OCI-LY7 (cell line): Measurements from ENCODE around the gene HAGHL. TPM values are rescaled to one million over a fixed set of nuclear protein-coding genes. Genes with fewer than 3 reads are reported as not detected.

Experiments used
- BruUV-seq: library from RNA; stranded (reverse); fragments of 400-500 nt; replicated peaks from 2 replicates; lab custom pipeline; 2021; lab: Mats Ljungman, UMichigan
- CTCF ChIA-PET: fragments of 300-600 bp; sonication (Branson Sonifier 250); formaldehyde crosslinking; loops from one replicate; lab custom pipeline; 2022; ENCODE audit warnings: antibody characterized with exemption; ENCODE audit not compliant: unreplicated experiment; lab: Charles Lee
- POLR2A ChIA-PET: fragments of 300-600 bp; sonication (Branson Sonifier 250); formaldehyde crosslinking; loops from one replicate; lab custom pipeline; 2022; ENCODE audit warnings: antibody characterized with exemption; lab: Charles Lee
- DNase-seq: peaks from one replicate; pipeline ENCODE4 v3.0.0-alpha.2; 2015; ENCODE audit warnings: low spot score
- H2AFZ ChIP-seq: fragments of 200-600 bp; sonication (generic), shearing (Covaris generic); 2 replicates; pipeline ENCODE4 v1.6.1; 2014; ENCODE audit warnings: mild to moderate bottlenecking, antibody characterized with exemption, low read length, moderate library complexity
- H3K27ac ChIP-seq: fragments of 200-600 bp; sonication (generic); 2 replicates; pipeline ENCODE4 v1.5.1; 2014; ENCODE audit warnings: mixed run types, low read depth, mild to moderate bottlenecking, moderate library complexity, low read length, inconsistent platforms; ENCODE audit not compliant: poor library complexity, severe bottlenecking
- H3K36me3 ChIP-seq: fragments of 200-600 bp; sonication (generic); 2 replicates; pipeline ENCODE4 v1.6.1; 2014; ENCODE audit warnings: mild to moderate bottlenecking, antibody characterized with exemption, low read length, moderate library complexity, mixed read lengths; ENCODE audit not compliant: insufficient read depth
- H3K4me1 ChIP-seq: fragments of 200-600 bp; sonication (generic); 2 replicates; pipeline ENCODE4 v1.5.1; 2014; ENCODE audit warnings: mild to moderate bottlenecking, low read length; ENCODE audit not compliant: insufficient read depth, poor library complexity, severe bottlenecking
- H3K4me2 ChIP-seq: fragments of 200-600 bp; sonication (generic); 2 replicates; pipeline ENCODE4 v1.6.1; 2014; ENCODE audit warnings: mild to moderate bottlenecking, low read length
- H3K4me3 ChIP-seq: fragments of 200-600 bp; sonication (generic); 2 replicates; pipeline ENCODE4 v1.5.1; 2014; ENCODE audit warnings: mild to moderate bottlenecking, low read depth, low read length; ENCODE audit not compliant: poor library complexity, severe bottlenecking
- H3K79me2 ChIP-seq: fragments of 200-600 bp; sonication (generic); 2 replicates; pipeline ENCODE4 v1.6.1; 2016; ENCODE audit warnings: low read depth, mild to moderate bottlenecking, low read length, moderate library complexity, mixed read lengths; ENCODE audit not compliant: insufficient read depth
- H3K9me2 ChIP-seq: fragments of 200-600 bp; sonication (generic); 2 replicates; pipeline ENCODE4 v1.6.1; 2016; ENCODE audit warnings: mild to moderate bottlenecking, low read length, mixed read lengths; ENCODE audit not compliant: insufficient read depth
- H3K9me3 ChIP-seq: fragments of 200-600 bp; sonication (generic); 2 replicates; pipeline ENCODE4 v1.6.1; 2014; ENCODE audit warnings: mild to moderate bottlenecking, mixed run types, low read length, mixed read lengths
- H4K20me1 ChIP-seq: fragments of 200-600 bp; sonication (generic); 2 replicates; pipeline ENCODE4 v1.6.1; 2014; ENCODE audit warnings: mild to moderate bottlenecking, antibody characterized with exemption, low read length, moderate library complexity, mixed read lengths; ENCODE audit not compliant: insufficient read depth
- EZH2phosphoT487 ChIP-seq: fragments of 200-600 bp; sonication (generic); IDR thresholded peaks from 2 replicates; pipeline ENCODE4 v1.6.1; 2018; ENCODE audit warnings: low read depth, borderline replicate concordance, mild to moderate bottlenecking, mixed run types, antibody characterized with exemption, low read length, moderate library complexity, mixed read lengths
- intact Hi-C: fragments of 100-400 bp; cut with micrococcal nuclease; formaldehyde crosslinking; loops from one replicate; pipeline ENCODE4 v1.10.0; 2022; ENCODE audit not compliant: unreplicated experiment
- total RNA-seq, 2 experiments: library from RNA; depleted of rRNA in 1 of 2; stranded (reverse); fragments of >200 nt in 1 of 2; shearing (Covaris generic) in 1 of 2; gene quantifications; 2 replicates each; pipeline ENCODE4 v1.2.3, GENCODE V29; 2014 to 2022
- TF ChIP-seq, protein P1 (sequence below): fragments of 200-600 bp; sonication (generic); conservative IDR thresholded peaks from 2 replicates; pipeline ENCODE4 v1.5.1; 2014; ENCODE audit warnings: mild to moderate bottlenecking, antibody characterized with exemption, low read length, moderate library complexity, mixed read lengths

Gene HAGHL
- total RNA-seq, 2 experiments from 2014 or later: 30.8 to 57.9 TPM

DNA sequence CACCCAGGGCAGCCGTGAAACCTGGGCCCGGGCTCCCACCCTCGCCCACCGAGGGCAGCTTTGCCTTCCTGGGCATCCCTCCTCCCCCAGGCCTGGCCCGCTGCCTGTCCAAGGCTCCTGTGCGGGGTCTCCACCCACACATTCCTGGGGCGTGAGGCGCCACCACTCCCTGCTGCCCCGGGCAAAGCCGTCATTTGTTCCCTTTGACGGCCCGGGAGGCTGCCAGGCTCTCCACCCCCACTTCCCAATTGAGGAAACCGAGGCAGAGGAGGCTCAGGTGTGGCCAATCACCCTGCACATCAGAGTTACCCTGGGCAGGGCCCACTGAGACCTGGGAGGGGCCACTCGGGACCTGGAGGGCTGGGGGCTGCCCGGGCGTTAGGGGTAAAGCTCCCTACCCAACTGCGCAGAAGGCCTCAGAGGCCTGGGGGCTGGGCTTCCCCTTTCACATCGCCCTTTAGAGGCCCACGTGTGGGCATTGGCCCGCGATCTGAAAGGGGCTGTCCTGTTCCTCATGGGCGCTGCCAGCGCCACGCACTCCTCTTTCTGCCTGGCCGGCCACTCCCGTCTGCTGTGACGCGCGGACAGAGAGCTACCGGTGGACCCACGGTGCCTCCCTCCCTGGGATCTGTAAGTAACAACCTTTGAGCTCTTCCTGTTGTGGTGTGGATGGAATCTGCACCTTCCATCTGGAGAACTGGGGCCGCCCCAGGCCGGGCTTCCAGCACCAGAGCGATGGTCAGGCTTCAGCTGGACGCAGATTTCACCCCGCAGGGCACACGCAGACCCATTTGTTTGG is 33.8 kb downstream of the HAGHL start, which contains the start of gene MSLN:
TSS of gene MSLN (plus strand) at position 190 of the 799 bp plus-strand sequence. CDS start 1,947 bp downstream, outside the sequence.
- POLR2A ChIA-PET: no interaction called here
- Histone ChIP-seq H3K36me3 (no peaks in the 10 kb centered on the region), H3K27ac (no peak within 1 kb of the TSS), H3K4me3 (no peak within 1 kb of the TSS), H4K20me1 (no peaks in the 10 kb centered on the region), H2AFZ (no peak within 1 kb of the TSS), H3K9me2 (no peaks in the 10 kb centered on the region), H3K4me1 (no peaks in the 10 kb centered on the region), H3K9me3 (no peaks in the 10 kb centered on the region), H3K79me2 (no peaks in the 10 kb centered on the region), H3K4me2 (no peak within 1 kb of the TSS)
- no TSS peak for BruUV-seq
- DNase-seq: no peak
- no peak for TF ChIP-seq EZH2phosphoT487
- TF ChIP-seq, protein P1, sequence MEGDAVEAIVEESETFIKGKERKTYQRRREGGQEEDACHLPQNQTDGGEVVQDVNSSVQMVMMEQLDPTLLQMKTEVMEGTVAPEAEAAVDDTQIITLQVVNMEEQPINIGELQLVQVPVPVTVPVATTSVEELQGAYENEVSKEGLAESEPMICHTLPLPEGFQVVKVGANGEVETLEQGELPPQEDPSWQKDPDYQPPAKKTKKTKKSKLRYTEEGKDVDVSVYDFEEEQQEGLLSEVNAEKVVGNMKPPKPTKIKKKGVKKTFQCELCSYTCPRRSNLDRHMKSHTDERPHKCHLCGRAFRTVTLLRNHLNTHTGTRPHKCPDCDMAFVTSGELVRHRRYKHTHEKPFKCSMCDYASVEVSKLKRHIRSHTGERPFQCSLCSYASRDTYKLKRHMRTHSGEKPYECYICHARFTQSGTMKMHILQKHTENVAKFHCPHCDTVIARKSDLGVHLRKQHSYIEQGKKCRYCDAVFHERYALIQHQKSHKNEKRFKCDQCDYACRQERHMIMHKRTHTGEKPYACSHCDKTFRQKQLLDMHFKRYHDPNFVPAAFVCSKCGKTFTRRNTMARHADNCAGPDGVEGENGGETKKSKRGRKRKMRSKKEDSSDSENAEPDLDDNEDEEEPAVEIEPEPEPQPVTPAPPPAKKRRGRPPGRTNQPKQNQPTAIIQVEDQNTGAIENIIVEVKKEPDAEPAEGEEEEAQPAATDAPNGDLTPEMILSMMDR: no peak
- CTCF ChIA-PET: no interaction called here
- intact Hi-C loops: no loop called here

DNA sequence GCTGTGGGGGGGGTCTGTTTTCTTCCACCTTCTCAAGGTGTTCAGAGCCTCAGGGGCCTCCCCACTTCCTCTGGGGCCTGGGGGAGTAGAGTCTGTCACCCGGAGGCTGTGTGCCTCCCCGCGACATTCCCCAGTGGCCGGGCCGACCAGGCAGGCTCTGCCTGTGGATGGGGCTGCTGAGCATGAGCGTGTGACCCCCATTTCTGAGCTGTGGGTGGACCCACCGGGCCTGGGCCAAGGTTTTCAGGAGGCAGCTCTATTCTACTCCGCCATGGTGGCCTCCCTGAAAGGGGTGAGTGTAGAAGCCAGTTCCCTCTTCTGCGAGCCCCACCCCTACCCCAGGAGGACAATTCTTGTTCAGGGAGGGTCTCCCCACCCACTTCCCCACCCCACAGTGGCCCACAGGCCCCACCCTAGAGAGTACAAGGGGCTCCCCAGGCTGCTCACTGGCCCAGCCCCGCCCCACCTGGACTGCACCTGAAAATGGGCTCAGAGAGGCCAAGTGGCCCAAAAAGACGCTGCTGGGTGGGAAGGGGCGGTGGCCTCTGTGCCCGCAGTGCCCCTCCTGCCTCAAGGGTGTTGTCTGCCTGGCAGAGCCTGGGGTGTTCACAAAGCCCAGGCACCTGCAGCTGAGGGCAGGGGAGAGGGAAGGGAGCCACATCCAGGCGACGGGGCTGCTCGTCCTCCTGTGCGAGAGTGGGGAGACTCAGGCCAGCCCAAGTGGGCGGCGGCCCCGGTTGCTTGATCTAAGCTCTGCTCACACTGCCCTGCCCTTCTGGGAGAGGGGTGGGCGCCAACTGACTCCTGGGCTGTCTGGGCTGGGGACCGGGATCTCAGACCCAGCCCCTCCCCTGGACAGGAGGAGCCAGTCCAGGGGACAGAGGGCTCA is 35.0 kb downstream of the HAGHL start:
- Histone ChIP-seq H3K9me2 (no peaks in the 10 kb centered on the region), H3K79me2 (no peaks in the 10 kb centered on the region), H3K36me3 (no peaks in the 10 kb centered on the region), H3K27ac (no peak overlapping the region), H3K9me3 (no peaks in the 10 kb centered on the region), H3K4me3 (no peak overlapping the region), H4K20me1 (no peaks in the 10 kb centered on the region), H2AFZ (no peak overlapping the region), H3K4me1 (no peaks in the 10 kb centered on the region), H3K4me2 (no peak overlapping the region)
- intact Hi-C loops: no loop called here
- DNase-seq: no peak
- POLR2A ChIA-PET: no interaction called here
- TF ChIP-seq, protein P1: no peak
- TF ChIP-seq EZH2phosphoT487: no peak
- no TSS peak for BruUV-seq
- CTCF ChIA-PET: no interaction called here
